Measurements from ENCODE around the gene NOL12. TPM values are rescaled to one million over a fixed set of nuclear protein-coding genes. Genes with fewer than 3 reads are reported as not detected.

Gene NOL12
- total RNA-seq, 2 donors from 2014 or later, result 21.9 to 26.8 TPM

DNA sequence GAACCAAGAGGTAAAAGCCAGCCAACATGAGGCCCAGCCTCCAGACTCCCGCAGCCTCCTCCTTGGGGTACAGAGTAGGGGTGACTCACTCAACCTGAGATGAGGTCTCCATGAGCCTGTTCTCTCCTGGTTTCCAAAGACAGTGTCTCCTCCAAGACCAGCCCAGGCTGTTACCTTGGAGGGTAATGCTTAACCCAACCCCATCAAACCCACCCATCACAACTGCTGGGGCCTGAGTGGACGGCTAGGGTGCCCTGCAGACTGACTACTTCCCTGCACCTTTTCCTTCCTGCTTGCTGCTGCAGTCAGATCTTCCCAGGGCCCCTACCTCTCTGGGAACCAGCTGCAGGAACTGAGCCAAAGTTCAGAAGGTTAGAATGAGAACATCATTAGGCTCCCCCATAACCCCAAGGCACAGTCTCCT is 5.1 kb upstream of the NOL12 start:
- WGBS, 2 experiments (ENCODE audit: insufficient coverage in 1 of 2, insufficient read length in 1 of 2), result 91 to 100% methylated on average over 1 to 2 of the region's 2 CpGs
- H3K27me3 ChIP-seq (ENCODE audit: control insufficient read depth, insufficient read depth, low read length, poor library complexity, severe bottlenecking), result no peaks in the 10 kb centered on the region
- no peak for DNase-seq
- H3K9me3 ChIP-seq (ENCODE audit: control insufficient read depth, low read length), result no peaks in the 10 kb centered on the region
- H3K36me3 ChIP-seq (ENCODE audit: control insufficient read depth, insufficient read depth, low read length), result no peaks in the 10 kb centered on the region
- Mint-ChIP-seq H3K27me3 (ENCODE audit: insufficient read depth) (no peaks in the 10 kb centered on the region), H3K36me3 (ENCODE audit: low read depth) (no peaks in the 10 kb centered on the region), H3K4me1 (peaks cover 6% of the 10 kb centered on the region), H3K9me3 (no peaks in the 10 kb centered on the region), H3K4me3 (no peak overlapping the region), H3K27ac (no peak overlapping the region)
- peaks cover 4% of the 10 kb centered on the region for H3K4me1 ChIP-seq (ENCODE audit: control insufficient read depth, insufficient read depth, low read length)
- TF ChIP-seq, protein P1, sequence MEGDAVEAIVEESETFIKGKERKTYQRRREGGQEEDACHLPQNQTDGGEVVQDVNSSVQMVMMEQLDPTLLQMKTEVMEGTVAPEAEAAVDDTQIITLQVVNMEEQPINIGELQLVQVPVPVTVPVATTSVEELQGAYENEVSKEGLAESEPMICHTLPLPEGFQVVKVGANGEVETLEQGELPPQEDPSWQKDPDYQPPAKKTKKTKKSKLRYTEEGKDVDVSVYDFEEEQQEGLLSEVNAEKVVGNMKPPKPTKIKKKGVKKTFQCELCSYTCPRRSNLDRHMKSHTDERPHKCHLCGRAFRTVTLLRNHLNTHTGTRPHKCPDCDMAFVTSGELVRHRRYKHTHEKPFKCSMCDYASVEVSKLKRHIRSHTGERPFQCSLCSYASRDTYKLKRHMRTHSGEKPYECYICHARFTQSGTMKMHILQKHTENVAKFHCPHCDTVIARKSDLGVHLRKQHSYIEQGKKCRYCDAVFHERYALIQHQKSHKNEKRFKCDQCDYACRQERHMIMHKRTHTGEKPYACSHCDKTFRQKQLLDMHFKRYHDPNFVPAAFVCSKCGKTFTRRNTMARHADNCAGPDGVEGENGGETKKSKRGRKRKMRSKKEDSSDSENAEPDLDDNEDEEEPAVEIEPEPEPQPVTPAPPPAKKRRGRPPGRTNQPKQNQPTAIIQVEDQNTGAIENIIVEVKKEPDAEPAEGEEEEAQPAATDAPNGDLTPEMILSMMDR (conservative IDR thresholded peaks at IDR 0.05), result no peak
- no peak overlapping the region for H3K9ac ChIP-seq (ENCODE audit: extremely low read depth, low read length, poor library complexity, severe bottlenecking)
- H3K4me3 ChIP-seq (ENCODE audit: low read length), result no peak overlapping the region
- no peak overlapping the region for H3K27ac ChIP-seq (ENCODE audit: low read depth, low read length)

DNA sequence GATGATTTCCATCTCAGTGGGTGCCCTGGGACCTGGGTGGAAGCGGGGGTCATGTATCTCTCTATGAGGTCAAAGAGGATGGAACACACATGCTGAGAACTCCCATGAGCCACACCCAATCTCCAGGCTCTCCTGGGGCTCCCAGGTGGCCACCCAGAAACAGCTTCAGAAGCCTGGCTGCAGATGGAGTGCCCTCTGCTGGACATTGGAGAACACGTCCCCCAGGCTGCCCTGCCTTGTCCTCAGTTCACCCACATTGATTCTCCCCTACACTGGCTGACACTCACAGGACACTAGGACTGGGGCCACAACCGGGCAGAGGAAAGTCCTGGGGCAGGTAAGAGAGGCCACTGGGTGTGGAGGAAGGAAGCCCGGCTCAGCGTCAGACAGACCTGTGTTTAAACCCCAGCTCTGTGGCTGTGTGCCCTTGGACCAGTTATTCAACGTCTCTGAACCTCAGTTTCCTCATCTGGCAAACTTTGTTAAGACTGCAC is 4.5 kb upstream of the NOL12 start:
- TF ChIP-seq, protein P1 (conservative IDR thresholded peaks at IDR 0.05), result peak; percentile 92
- no peaks in the 10 kb centered on the region for H3K9me3 ChIP-seq (ENCODE audit: control insufficient read depth, low read length)
- Mint-ChIP-seq H3K36me3 (ENCODE audit: low read depth) (no peaks in the 10 kb centered on the region), H3K9me3 (no peaks in the 10 kb centered on the region), H3K27me3 (ENCODE audit: insufficient read depth) (no peaks in the 10 kb centered on the region), H3K4me3 (no peak overlapping the region), H3K27ac (no peak overlapping the region), H3K4me1 (peaks cover 5% of the 10 kb centered on the region)
- peak; percentile 92 for DNase-seq
- no peak overlapping the region for H3K9ac ChIP-seq (ENCODE audit: extremely low read depth, low read length, poor library complexity, severe bottlenecking)
- H3K27me3 ChIP-seq (ENCODE audit: control insufficient read depth, insufficient read depth, low read length, poor library complexity, severe bottlenecking), result no peaks in the 10 kb centered on the region
- H3K36me3 ChIP-seq (ENCODE audit: control insufficient read depth, insufficient read depth, low read length), result no peaks in the 10 kb centered on the region
- no peak overlapping the region for H3K4me3 ChIP-seq (ENCODE audit: low read length)
- WGBS, 2 experiments (ENCODE audit: insufficient coverage in 1 of 2, insufficient read length in 1 of 2), result 38 to 47% methylated on average over 5 to 6 of the region's 6 CpGs
- no peaks in the 10 kb centered on the region for H3K4me1 ChIP-seq (ENCODE audit: control insufficient read depth, insufficient read depth, low read length)
- no peak overlapping the region for H3K27ac ChIP-seq (ENCODE audit: low read depth, low read length)

DNA sequence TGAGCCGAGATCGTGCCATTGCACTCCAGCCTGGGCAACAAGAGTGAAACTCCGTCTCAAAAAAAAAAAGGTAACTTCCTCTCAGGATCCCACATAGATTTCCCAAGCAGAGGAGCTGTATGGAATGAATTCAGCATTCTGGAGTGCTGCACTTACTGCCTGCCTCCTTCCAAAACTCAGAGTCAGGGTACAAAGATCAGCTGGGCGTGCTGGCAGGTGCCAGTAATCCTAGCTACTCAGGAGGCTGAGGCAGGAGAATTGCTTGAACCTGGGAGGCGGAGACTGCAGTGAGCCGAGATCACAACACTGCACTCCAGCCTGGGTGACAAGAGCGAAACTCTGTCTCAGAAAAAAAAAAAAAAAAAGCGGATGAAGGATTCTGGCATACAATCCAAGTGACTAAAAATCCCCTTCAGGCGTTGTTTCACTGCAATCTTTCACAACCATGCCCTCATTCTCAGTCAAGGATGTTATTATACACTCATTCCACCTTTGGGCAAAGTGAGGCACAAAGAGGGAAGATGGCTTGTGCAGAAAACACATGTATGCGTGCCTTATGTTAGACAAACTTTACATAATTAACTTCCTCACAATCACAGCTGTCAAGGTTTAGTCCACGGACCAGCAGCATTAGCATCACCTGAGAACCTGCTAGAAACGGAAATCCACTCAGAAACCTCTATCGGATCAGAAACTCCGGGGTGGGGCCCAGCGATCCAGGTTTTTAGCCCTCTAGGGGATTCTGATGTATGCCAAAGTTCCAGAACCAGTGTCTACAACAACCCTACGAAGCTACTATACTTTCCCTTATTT is 1.1 kb upstream of the NOL12 start:
- no peak overlapping the region for H3K4me3 Mint-ChIP-seq
- DNase-seq, result no peak
- H3K36me3 Mint-ChIP-seq (ENCODE audit: low read depth), result peaks cover 10% of the 10 kb centered on the region
- Histone ChIP-seq H3K9ac (ENCODE audit: extremely low read depth, low read length, poor library complexity, severe bottlenecking) (no peak overlapping the region), H3K4me3 (ENCODE audit: low read length) (no peak overlapping the region), H3K4me1 (ENCODE audit: control insufficient read depth, insufficient read depth, low read length) (no peaks in the 10 kb centered on the region), H3K9me3 (ENCODE audit: control insufficient read depth, low read length) (no peaks in the 10 kb centered on the region), H3K36me3 (ENCODE audit: control insufficient read depth, insufficient read depth, low read length) (peaks cover 10% of the 10 kb centered on the region), H3K27me3 (ENCODE audit: control insufficient read depth, insufficient read depth, low read length, poor library complexity, severe bottlenecking) (no peaks in the 10 kb centered on the region), H3K27ac (ENCODE audit: low read depth, low read length) (no peak overlapping the region)
- H3K27ac Mint-ChIP-seq, result no peak overlapping the region
- no peaks in the 10 kb centered on the region for H3K9me3 Mint-ChIP-seq
- 89 to 90% methylated on average over 13 to 16 of the region's 16 CpGs for WGBS, 2 experiments (ENCODE audit: insufficient coverage in 1 of 2, insufficient read length in 1 of 2)
- TF ChIP-seq, protein P1 (conservative IDR thresholded peaks at IDR 0.05), result no peak
- H3K27me3 Mint-ChIP-seq (ENCODE audit: insufficient read depth), result no peaks in the 10 kb centered on the region
- peaks cover 5% of the 10 kb centered on the region for H3K4me1 Mint-ChIP-seq
